MV-4-11 (cell line): ENCODE data around the gene TTC33.
"Not testable (repeated sequence)": the region's sequence is repeated elsewhere in the genome, so short reads cannot be mapped to it uniquely, and the experiment has no call there.

ENCODE experiments used
- DNase-seq: peaks from one replicate; lab custom pipeline; 2025; lab: John Stamatoyannopoulos, UW

TTC33 gene

GRCh38 chr5:40653221-40654022 is 102.3 kb downstream of the TTC33 start:
- no peak for DNase-seq

- peak; percentile 42 for DNase-seq
These were observed 103.1 kb downstream of the TTC33 start for GRCh38 chr5:40652441-40653220.

DNA sequence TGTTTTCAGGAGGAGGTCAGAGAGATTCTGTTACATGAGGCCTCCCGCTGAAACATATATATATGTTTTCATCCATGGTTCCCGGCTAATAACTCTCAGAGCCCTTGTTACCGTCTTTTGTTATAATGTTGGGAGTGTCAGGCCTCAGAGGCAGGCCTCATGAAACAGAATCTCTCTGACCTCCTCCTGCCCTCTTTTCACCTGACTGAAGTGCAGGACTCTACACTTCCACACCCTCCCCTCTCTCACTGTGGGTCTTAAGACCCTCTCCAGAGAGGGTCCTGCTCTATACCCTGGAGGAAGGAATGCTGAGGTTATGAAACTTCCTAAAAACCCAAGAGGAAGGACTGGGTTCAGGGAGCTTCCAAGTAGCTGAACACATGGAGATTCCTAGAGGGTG is 104.6 kb downstream of the TTC33 start:
- no peak for DNase-seq

DNA sequence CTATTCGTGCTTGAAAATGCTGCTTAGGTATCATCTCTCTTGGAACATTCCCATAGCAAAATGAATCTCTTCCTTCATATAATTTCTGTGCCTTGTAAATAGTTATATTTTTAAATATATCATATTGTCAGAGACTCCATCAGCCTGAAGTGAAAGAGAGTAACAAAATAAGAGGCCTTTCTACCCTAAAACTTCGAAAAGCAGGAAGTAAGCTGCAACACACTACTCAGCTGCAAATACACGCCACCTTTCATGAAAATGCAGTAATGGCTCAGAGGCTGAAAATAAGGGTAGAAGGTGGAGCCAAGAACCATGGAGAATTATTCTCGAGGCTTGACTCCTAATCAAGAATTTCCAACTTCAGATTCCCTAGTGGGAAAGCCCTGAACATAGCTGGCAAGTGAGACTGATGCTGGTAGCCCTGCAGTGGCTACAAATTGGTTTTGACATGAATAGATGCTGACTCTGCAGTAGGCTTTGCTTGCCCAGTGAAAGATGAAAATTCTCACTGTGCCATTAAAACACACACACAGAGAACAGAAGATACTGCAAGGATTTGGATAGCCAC is 106.2 kb downstream of the TTC33 start:
- DNase-seq, result peak; percentile 27

- DNase-seq, result no peak
These were observed 107.6 kb downstream of the TTC33 start for GRCh38 chr5:40648150-40648549.

GRCh38 chr5:40646266-40646665 is 109.5 kb downstream of the TTC33 start:
- DNase-seq, result no peak

DNA sequence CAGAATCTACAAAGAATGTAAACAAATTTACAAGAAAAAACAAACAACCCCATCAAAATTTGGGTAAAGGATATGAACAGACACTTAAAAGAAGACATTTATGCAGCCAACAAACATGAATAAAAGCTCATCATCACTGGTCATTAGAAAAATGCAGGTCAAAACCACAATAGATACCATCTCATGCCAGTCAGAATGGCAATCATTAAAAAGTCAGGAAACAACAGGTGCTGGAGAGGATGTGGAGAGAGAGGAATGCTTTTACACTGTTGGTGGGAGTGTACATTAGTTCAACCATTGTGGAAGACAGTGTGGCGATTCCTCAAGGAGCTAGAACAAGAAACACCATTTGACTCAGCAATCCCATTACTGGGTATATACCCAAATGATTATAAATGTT is 116.2 kb downstream of the TTC33 start:
- not testable (repeated sequence) for DNase-seq

- DNase-seq, result no peak
These were observed 121.2 kb downstream of the TTC33 start for GRCh38 chr5:40634593-40634992.

GRCh38 chr5:40634154-40634553 is 121.6 kb downstream of the TTC33 start:
- DNase-seq, result no peak

DNA sequence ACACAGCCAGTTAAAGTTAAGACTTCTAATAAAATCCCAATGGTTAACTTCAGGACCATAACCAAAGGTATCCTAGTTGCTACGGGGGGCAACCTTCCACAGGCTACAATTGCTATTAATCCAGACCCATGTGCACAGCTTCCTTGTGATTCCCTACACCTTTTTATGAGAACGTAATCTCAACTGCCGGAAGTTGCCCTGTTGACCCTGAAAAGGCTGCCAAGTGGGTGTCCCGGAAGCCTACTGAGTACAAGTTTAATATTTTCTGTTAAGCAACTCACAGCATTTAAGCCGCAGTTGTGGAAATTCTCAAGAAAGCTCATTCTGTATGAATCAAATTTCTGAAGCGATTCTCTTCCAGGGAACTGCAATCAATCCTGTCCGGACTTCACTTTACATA is 124.5 kb downstream of the TTC33 start:
- DNase-seq, result no peak

GRCh38 chr5:40630126-40630525 is 125.6 kb downstream of the TTC33 start:
- peak; percentile 62 for DNase-seq

GRCh38 chr5:40628407-40628806 is 127.4 kb downstream of the TTC33 start:
- DNase-seq, result peak; percentile 82

DNA sequence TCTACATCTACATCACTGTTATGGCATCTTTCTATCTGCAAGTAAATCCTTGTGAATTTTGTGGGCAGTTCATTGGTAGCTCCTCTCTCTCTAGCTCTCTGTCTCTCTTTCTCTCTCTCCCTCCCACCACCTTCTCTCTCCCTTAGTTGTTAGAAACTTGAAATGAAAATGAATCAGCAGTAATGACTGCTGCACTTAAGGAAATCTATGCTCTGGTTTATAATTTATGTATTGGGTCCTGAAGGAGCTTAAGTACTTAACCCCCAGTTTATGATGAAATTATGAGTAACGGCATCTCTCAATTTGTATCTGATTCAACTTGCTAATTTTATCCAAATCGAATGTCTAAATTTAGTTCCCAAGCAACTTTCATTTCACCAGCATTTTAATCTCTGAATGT is 128.1 kb downstream of the TTC33 start:
- DNase-seq, result peak; percentile 73

GRCh38 chr5:40626801-40627200 is 129.0 kb downstream of the TTC33 start:
- DNase-seq, result no peak

GRCh38 chr5:40623480-40624420 is 132.0 kb downstream of the TTC33 start:
- DNase-seq, result no peak

GRCh38 chr5:40622463-40623252 is 133.1 kb downstream of the TTC33 start:
- DNase-seq, result no peak

- no peak for DNase-seq
These were observed 136.3 kb downstream of the TTC33 start for GRCh38 chr5:40619421-40619820.

DNA sequence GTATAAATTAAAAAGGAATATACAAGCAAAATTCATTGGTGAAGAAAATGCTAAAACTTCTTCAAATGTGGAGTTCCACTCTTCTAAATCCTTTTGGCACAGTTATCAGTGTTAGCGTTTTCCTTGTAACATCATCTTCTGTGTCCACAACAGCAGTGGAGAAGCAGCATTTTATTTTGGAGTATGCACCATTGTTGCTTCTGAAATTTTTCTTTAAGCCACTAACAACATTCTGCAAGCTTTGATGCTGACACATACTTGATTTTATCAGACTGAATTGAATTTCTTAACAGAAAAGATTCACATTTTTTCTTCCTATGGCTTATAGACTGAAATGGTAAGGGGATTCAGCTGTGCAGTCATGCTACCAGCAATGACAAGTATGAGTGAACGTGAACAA is 136.8 kb downstream of the TTC33 start:
- DNase-seq, result no peak

GRCh38 chr5:40616781-40617180 is 139.0 kb downstream of the TTC33 start:
- DNase-seq, result peak; percentile 72

GRCh38 chr5:40615586-40616170 is 140.1 kb downstream of the TTC33 start:
- peak; percentile 93 for DNase-seq
